Purkinje cell (primary cell): ENCODE data around the gene CST6. TPM values are rescaled to one million over a fixed set of nuclear protein-coding genes. Genes with fewer than 3 reads are reported as not detected.

Experiments
- polyA plus RNA-seq: library from polyadenylated mRNA; unstranded; fragments of >200 nt; fragmentation: Nextera tagmentation; gene quantifications from 2 replicates; pipeline ENCODE4 v1.2.1, GENCODE V29; 2014

The CST6 gene
- polyA plus RNA-seq, result not detected in 2 replicates

GRCh38 chr11:66011785-66012303, at the start of gene CST6:
CST6 (plus strand) TSS chr11:66012008; CDS start chr11:66012045, 37 bp downstream.

GRCh38 chr11:66001942-66002647, 9.7 kb upstream of the CST6 start, which contains the start of the genes BANF1 and EIF1AD:
BANF1 (plus strand) TSS chr11:66002503; CDS start chr11:66003251, 748 bp downstream.
EIF1AD (minus strand) TSS chr11:66002157; CDS start chr11:66000389, 1,768 bp downstream.

DNA sequence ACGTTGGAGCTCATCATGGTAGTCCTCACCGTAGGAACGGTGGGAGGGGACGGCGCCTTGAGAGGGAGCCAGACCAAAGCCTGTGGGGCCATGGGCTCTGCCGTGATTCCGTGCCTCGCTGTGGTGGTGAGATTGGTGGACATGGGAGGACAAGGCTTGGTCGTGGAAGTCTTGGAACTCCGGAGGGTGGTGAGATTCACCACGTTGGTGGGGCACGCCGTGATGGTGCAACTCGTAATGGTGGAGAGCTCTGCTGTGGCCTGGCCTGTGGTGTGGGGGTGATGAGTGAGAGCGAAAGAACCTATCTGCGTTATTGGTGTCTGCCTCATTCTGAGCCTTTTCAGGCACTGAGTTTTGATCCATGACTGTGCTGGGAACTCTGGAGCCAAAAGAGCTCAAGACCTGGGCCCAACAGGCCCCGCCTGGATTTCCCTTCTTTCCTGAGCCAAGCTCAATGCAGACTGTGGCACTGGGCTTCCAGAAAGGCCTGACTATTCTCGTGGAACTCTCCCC, 14.3 kb downstream of the CST6 start, which contains the start of gene CATSPER1:
CATSPER1 (minus strand) TSS at position 463 of the 513 bp plus-strand sequence; CDS start at position 363, 100 bp downstream.

GRCh38 chr11:66048547-66049323, 36.9 kb downstream of the CST6 start, which contains the start of gene GAL3ST3:
GAL3ST3 (minus strand) TSS chr11:66049161; CDS start chr11:66045415, 3,746 bp downstream.

GRCh38 chr11:66051766-66052663, 40.2 kb downstream of the CST6 start, which contains the start of gene SF3B2:
SF3B2 (plus strand) TSS chr11:66052364; CDS start chr11:66052385, 21 bp downstream.

Other genes with a start within 250 kb of the CST6 start
- 0.08 and 0.35 TPM in 2 replicates for gene AP5B1, start 231.0 kb upstream of the CST6 start, polyA plus RNA-seq
- gene OVOL1, start 224.9 kb upstream of the CST6 start, polyA plus RNA-seq, result not detected in 2 replicates
- 2.2 and 4.6 TPM in 2 replicates for gene SNX32, start 178.0 kb upstream of the CST6 start, polyA plus RNA-seq
- gene CFL1, start 153.8 kb upstream of the CST6 start, polyA plus RNA-seq, result 185 and 274 TPM in 2 replicates
- 9.5 and 11.2 TPM in 2 replicates for gene MUS81, start 151.6 kb upstream of the CST6 start, polyA plus RNA-seq
- gene EFEMP2, start 139.2 kb upstream of the CST6 start, polyA plus RNA-seq, result 0.31 and 1.8 TPM in 2 replicates
- gene CTSW, start 132.2 kb upstream of the CST6 start, polyA plus RNA-seq, result not detected in 2 replicates
- 37.0 and 67.8 TPM in 2 replicates for gene FIBP, start 123.5 kb upstream of the CST6 start, polyA plus RNA-seq
- gene CCDC85B, start 121.3 kb upstream of the CST6 start, polyA plus RNA-seq, result 2.2 and 2.7 TPM in 2 replicates
- not detected in 2 replicates for gene FOSL1, start 111.6 kb upstream of the CST6 start, polyA plus RNA-seq
- 12.4 and 15.2 TPM in 2 replicates for gene C11orf68, start 92.9 kb upstream of the CST6 start, polyA plus RNA-seq
- gene DRAP1, start 92.6 kb upstream of the CST6 start, polyA plus RNA-seq, result 32.5 and 40.9 TPM in 2 replicates
- 0.73 TPM in 1 of 2 replicates, not detected in the other for gene TSGA10IP, start 66.5 kb upstream of the CST6 start, polyA plus RNA-seq
- 22.8 and 46.8 TPM in 2 replicates for gene SART1, start 50.3 kb upstream of the CST6 start, polyA plus RNA-seq
- 30.9 and 38.3 TPM in 2 replicates for gene EIF1AD, start 9.9 kb upstream of the CST6 start, polyA plus RNA-seq
- gene BANF1, start 9.5 kb upstream of the CST6 start, polyA plus RNA-seq, result 356 and 424 TPM in 2 replicates
- 0.59 TPM in 1 of 2 replicates, not detected in the other for gene CATSPER1, start 14.5 kb downstream of the CST6 start, polyA plus RNA-seq
- 8.7 and 19.5 TPM in 2 replicates for gene GAL3ST3, start 37.2 kb downstream of the CST6 start, polyA plus RNA-seq
- gene SF3B2, start 40.4 kb downstream of the CST6 start, polyA plus RNA-seq, result 63.3 and 67.3 TPM in 2 replicates
- 1.0 and 2.4 TPM in 2 replicates for gene PACS1, start 58.3 kb downstream of the CST6 start, polyA plus RNA-seq
- 2.0 and 2.2 TPM in 2 replicates for gene KLC2, start 245.7 kb downstream of the CST6 start, polyA plus RNA-seq